Endothelial cell of umbilical vein (primary cell): ENCODE results near the gene ABR. TPM values are rescaled to one million over a fixed set of nuclear protein-coding genes. Genes with fewer than 3 reads are reported as not detected.

Experiments
- BruUV-seq: library from RNA; stranded (reverse); fragments of 400-500 nt; replicated peaks from 2 replicates; lab custom pipeline; 2021; lab: Mats Ljungman, UMichigan
- CTCF ChIA-PET: fragments of 300-600, 350-600 bp; sonication (Branson Sonifier 250); formaldehyde crosslinking; loops from one replicate; lab custom pipeline; 2021; ENCODE audit warnings: antibody characterized with exemption, inconsistent platforms; lab: Charles Lee
- POLR2A ChIA-PET: fragments of 300-600, 350-600 bp; sonication (Branson Sonifier 250); formaldehyde crosslinking; loops from one replicate; lab custom pipeline; 2021; ENCODE audit warnings: antibody characterized with exemption, inconsistent platforms; lab: Charles Lee
- DNase-seq: peaks from one replicate; pipeline ENCODE4 v3.0.0-alpha.2; 2011; ENCODE audit warnings: low read depth, low spot score
- FAIRE-seq: peaks from 2 replicates; lab custom pipeline; 2011; peaks lifted over from hg19 to GRCh38; lab: Jason Lieb, UNC
- H2AFZ ChIP-seq: 2 replicates; pipeline ENCODE4 v1.6.0; 2012; ENCODE audit warnings: low read depth, low read length, control low read depth, inconsistent platforms
- H3K27ac ChIP-seq: 2 replicates; pipeline ENCODE4 v1.5.1; 2011; ENCODE audit warnings: low read depth, mild to moderate bottlenecking, control low read depth, low read length, moderate library complexity; ENCODE audit not compliant: insufficient read depth
- H3K27me3 ChIP-seq, 2 experiments: 2 replicates each; pipeline versions ENCODE4 v1.6.0 to v1.6.1; 2011; ENCODE audit warnings: low read length in 2 of 2, mixed read lengths in 1 of 2; ENCODE audit not compliant: control insufficient read depth in 2 of 2, insufficient read depth in 2 of 2
- H3K36me3 ChIP-seq, 2 experiments: 2 replicates in 1 of 2; 3 replicates in 1 of 2; pipeline ENCODE4 v1.5.1; 2011; ENCODE audit warnings: low read length in 2 of 2, mild to moderate bottlenecking in 1 of 2, moderate library complexity in 1 of 2; ENCODE audit not compliant: control insufficient read depth in 2 of 2, insufficient read depth in 2 of 2; ENCODE audit errors: extremely low read depth in 1 of 2
- H3K4me1 ChIP-seq: 3 replicates; pipeline ENCODE4 v1.5.1; 2011; ENCODE audit warnings: mild to moderate bottlenecking, low read length; ENCODE audit not compliant: control insufficient read depth, insufficient read depth; ENCODE audit errors: extremely low read depth
- H3K4me2 ChIP-seq: 2 replicates; pipeline ENCODE4 v1.6.1; 2011; ENCODE audit warnings: low read length, control low read depth, mixed read lengths; ENCODE audit not compliant: insufficient read depth
- H3K4me3 ChIP-seq, 3 experiments: fragments of 200-600 bp in 1 of 3; sonication (generic), shearing (Covaris generic) in 1 of 3; replicated peaks in 1 of 3; 2 replicates each; pipeline ENCODE4 v1.5.1; 2011 to 2016; ENCODE audit warnings: control low read depth in 3 of 3, low read length in 3 of 3, mild to moderate bottlenecking in 2 of 3, inconsistent platforms in 1 of 3, low read depth in 1 of 3, moderate library complexity in 1 of 3; ENCODE audit not compliant: insufficient read depth in 1 of 3
- H3K79me2 ChIP-seq: 2 replicates; pipeline ENCODE4 v1.6.0; 2012; ENCODE audit warnings: low read length, inconsistent platforms; ENCODE audit not compliant: control insufficient read depth, insufficient read depth
- H3K9ac ChIP-seq: replicated peaks from 2 replicates; pipeline ENCODE3; 2011; ENCODE audit warnings: low read length, control low read depth; ENCODE audit not compliant: insufficient read depth; ENCODE audit errors: extremely low read depth
- H3K9me1 ChIP-seq: replicated peaks from 3 replicates; pipeline ENCODE4 v1.6.0; 2011; ENCODE audit warnings: mild to moderate bottlenecking, low read length; ENCODE audit not compliant: control insufficient read depth, insufficient read depth; ENCODE audit errors: extremely low read depth
- H3K9me3 ChIP-seq: replicated peaks from 2 replicates; pipeline ENCODE4 v1.5.1; 2012; ENCODE audit warnings: low read length, inconsistent platforms; ENCODE audit not compliant: control insufficient read depth, insufficient read depth
- H4K20me1 ChIP-seq: replicated peaks from 2 replicates; pipeline ENCODE3; 2011; ENCODE audit warnings: mild to moderate bottlenecking, low read length; ENCODE audit not compliant: control insufficient read depth, insufficient read depth; ENCODE audit errors: extremely low read depth
- EZH2 ChIP-seq: IDR thresholded peaks from 2 replicates; pipeline ENCODE4 v1.6.1; 2012; ENCODE audit warnings: borderline replicate concordance, low read depth, mild to moderate bottlenecking, moderate library complexity, low read length, inconsistent platforms; ENCODE audit not compliant: severe bottlenecking
- FOS ChIP-seq: IDR thresholded peaks from 2 replicates; pipeline ENCODE4 v1.6.1; 2011; ENCODE audit warnings: mild to moderate bottlenecking, low read length, moderate library complexity, borderline replicate concordance; ENCODE audit not compliant: insufficient read depth
- GATA2 ChIP-seq: IDR thresholded peaks from 2 replicates; pipeline ENCODE4 v1.7.0; 2011; ENCODE audit warnings: low read depth, mild to moderate bottlenecking, moderate library complexity, mixed read lengths, low read length; ENCODE audit not compliant: insufficient read length, insufficient read depth
- JUN ChIP-seq: IDR thresholded peaks from 2 replicates; pipeline ENCODE4 v1.6.1; 2011; ENCODE audit warnings: borderline replicate concordance, low read depth; ENCODE audit not compliant: insufficient read length, insufficient read depth
- MYC ChIP-seq: IDR thresholded peaks from one replicate; pipeline ENCODE4 v1.6.1; 2011; ENCODE audit warnings: mild to moderate bottlenecking, low read depth, low read length
- POLR2A ChIP-seq: IDR thresholded peaks from 2 replicates; pipeline ENCODE4 v1.6.1; 2012; ENCODE audit warnings: low read depth, mild to moderate bottlenecking, control low read depth, low read length
- POLR2AphosphoS5 ChIP-seq: IDR thresholded peaks from 2 replicates; pipeline ENCODE4 v1.6.1; 2012; ENCODE audit warnings: low read depth, mild to moderate bottlenecking, control low read depth, low read length, moderate library complexity; ENCODE audit not compliant: insufficient read depth
- dilution Hi-C: fragments of 300-500 bp; cut with MboI; formaldehyde crosslinking; loops from one replicate; pipeline ENCODE4 v1.15.0; 2019; ENCODE audit warnings: low sequenced_read_pairs; ENCODE audit not compliant: extremely low pct_ligation_motif_present
- intact Hi-C: fragments of 100-400 bp; cut with micrococcal nuclease; formaldehyde crosslinking; loops from one replicate; pipeline ENCODE4 v1.10.0; 2022
- polyA plus RNA-seq, 4 experiments: library from polyadenylated mRNA; depleted of rRNA in 3 of 4; stranded (reverse) in 3 of 4; unstranded in 1 of 4; fragments of >200 nt; gene quantifications; 2 replicates each; pipeline versions ENCODE4 v1.2.1 to v1.2.3, GENCODE V29; 2011 to 2012; ENCODE audit warnings: missing spikeins in 1 of 4
- total RNA-seq: library from RNA; stranded (reverse); gene quantifications from 2 replicates; pipeline ENCODE4 v1.2.3, GENCODE V29; 2021
- TF ChIP-seq, protein P1 (sequence below), 2 donors: IDR thresholded peaks; 1 replicate in 1 of 2; 2 replicates in 1 of 2; pipeline ENCODE4 v1.5.1; 2011; ENCODE audit warnings: low read length in 2 of 2, mild to moderate bottlenecking in 2 of 2, moderate library complexity in 2 of 2, control low read depth in 1 of 2, inconsistent platforms in 1 of 2, low read depth in 1 of 2; ENCODE audit not compliant: insufficient read depth in 1 of 2; ENCODE audit errors: extremely low read depth in 1 of 2
- TF ChIP-seq, protein P2 (sequence below): IDR thresholded peaks from 2 replicates; pipeline ENCODE4 v1.6.1; 2011; ENCODE audit not compliant: insufficient read depth, insufficient read length

Gene ABR
- total and polyA plus RNA-seq, 2 donors (not counting 3 experiments of a cell fraction or from before 2014, with no cell fraction given) = 83.5 to 96.8 TPM

DNA sequence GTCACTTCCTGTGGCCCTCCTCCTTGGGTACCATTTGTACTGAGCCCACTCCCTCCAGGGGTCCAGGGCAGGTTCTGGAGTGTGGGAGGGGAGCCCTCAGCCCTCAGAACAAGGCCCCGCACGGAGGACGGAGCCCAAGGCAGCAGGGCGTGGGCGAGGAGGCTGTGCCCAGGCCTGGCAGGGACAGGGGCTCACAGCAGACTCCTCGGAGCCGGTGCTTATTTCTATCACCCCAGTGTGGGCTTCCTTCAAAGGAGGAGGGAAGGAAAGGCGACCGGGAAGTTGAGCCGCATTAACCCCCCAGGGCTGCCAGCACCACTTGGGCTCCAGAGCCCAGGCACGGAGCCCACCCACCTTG is 54.0 kb downstream of the ABR start:
- Histone ChIP-seq H3K27me3 (no peaks in the 10 kb centered on the region), H2AFZ (no peak overlapping the region), H3K9ac (no peak overlapping the region), H4K20me1 (no peaks in the 10 kb centered on the region), H3K79me2 (no peaks in the 10 kb centered on the region), H3K4me2 (no peak overlapping the region), H3K9me3 (no peaks in the 10 kb centered on the region), H3K27ac (no peak overlapping the region), H3K4me1 (peaks cover 13% of the 10 kb centered on the region), H3K9me1 (no peaks in the 10 kb centered on the region), H3K36me3 (no peaks in the 10 kb centered on the region), H3K4me3 (no peak overlapping the region)
- TF ChIP-seq, protein P1, sequence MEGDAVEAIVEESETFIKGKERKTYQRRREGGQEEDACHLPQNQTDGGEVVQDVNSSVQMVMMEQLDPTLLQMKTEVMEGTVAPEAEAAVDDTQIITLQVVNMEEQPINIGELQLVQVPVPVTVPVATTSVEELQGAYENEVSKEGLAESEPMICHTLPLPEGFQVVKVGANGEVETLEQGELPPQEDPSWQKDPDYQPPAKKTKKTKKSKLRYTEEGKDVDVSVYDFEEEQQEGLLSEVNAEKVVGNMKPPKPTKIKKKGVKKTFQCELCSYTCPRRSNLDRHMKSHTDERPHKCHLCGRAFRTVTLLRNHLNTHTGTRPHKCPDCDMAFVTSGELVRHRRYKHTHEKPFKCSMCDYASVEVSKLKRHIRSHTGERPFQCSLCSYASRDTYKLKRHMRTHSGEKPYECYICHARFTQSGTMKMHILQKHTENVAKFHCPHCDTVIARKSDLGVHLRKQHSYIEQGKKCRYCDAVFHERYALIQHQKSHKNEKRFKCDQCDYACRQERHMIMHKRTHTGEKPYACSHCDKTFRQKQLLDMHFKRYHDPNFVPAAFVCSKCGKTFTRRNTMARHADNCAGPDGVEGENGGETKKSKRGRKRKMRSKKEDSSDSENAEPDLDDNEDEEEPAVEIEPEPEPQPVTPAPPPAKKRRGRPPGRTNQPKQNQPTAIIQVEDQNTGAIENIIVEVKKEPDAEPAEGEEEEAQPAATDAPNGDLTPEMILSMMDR (IDR thresholded peaks at IDR 0.05; ENCODE audit: extremely low read depth in 1 of 2, insufficient read depth in 1 of 2, low read depth in 1 of 2, low read length in 2 of 2) = no peak
- TF ChIP-seq MYC (no peak), JUN (no peak), EZH2 (no peak), GATA2 (no peak), FOS (no peak), POLR2A (no peak), POLR2AphosphoS5 (no peak)
- TF ChIP-seq, protein P2, sequence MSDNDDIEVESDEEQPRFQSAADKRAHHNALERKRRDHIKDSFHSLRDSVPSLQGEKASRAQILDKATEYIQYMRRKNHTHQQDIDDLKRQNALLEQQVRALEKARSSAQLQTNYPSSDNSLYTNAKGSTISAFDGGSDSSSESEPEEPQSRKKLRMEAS = no peak
- no TSS peak for BruUV-seq
- dilution Hi-C loops (no loop called here), intact Hi-C loops (no loop called here)
- no peak for DNase-seq
- ChIA-PET POLR2A (no interaction called here), CTCF (interaction anchor here (1.4 to 2.1 kb wide), 4 partner anchors 22 to 68 kb away, joined by 3 to 10 read pairs (median 8); no protein-coding TSS in a partner anchor)
- FAIRE-seq = no peak
